ENCODE data around the gene SLC2A13. TPM values are rescaled to one million over a fixed set of nuclear protein-coding genes. Genes with fewer than 3 reads are reported as not detected.

SLC2A13 gene
- total RNA-seq, 1 experiment from 2014 or later: 7.0 TPM

GRCh38 chr12:39959467-39959866, 146.4 kb downstream of the SLC2A13 start:
- Histone ChIP-seq H2BK12ac (ENCODE audit: insufficient read length, low read depth, low read length) (no peak overlapping the region), H2BK5ac (ENCODE audit: insufficient read length, low read length) (no peak overlapping the region), H3K4me2 (ENCODE audit: insufficient read depth, insufficient read length, low read length) (no peak overlapping the region), H3T11ph (ENCODE audit: low read length) (no peak overlapping the region), H2BK15ac (ENCODE audit: low read depth, low read length) (no peak overlapping the region), H2BK20ac (ENCODE audit: low read depth, low read length, poor library complexity, severe bottlenecking) (no peak overlapping the region), H3K18ac (ENCODE audit: insufficient read length, low read depth, low read length) (no peak overlapping the region), H3K23me2 (ENCODE audit: insufficient read length, low read depth, low read length, poor library complexity, severe bottlenecking) (no peaks in the 10 kb centered on the region), H3K56ac (ENCODE audit: insufficient read length, low read depth, low read length) (no peak overlapping the region), H3K79me2 (ENCODE audit: insufficient read depth, low read length) (no peaks in the 10 kb centered on the region), H2AFZ (ENCODE audit: low read length) (no peak overlapping the region), H4K8ac (replicated peaks; ENCODE audit: insufficient read length, low read depth, low read length) (no peak overlapping the region), H3K79me1 (ENCODE audit: insufficient read depth, low read depth, low read length, poor library complexity, severe bottlenecking) (no peaks in the 10 kb centered on the region), H3K23ac (ENCODE audit: insufficient read length, low read depth, low read length) (no peak overlapping the region), H4K91ac (ENCODE audit: insufficient read length, low read depth, low read length) (no peak overlapping the region), H3K4me1 (ENCODE audit: insufficient read depth, low read length) (no peaks in the 10 kb centered on the region), H3K4ac (ENCODE audit: low read depth, low read length) (no peak overlapping the region), H4K5ac (ENCODE audit: insufficient read length, low read depth, low read length) (no peak overlapping the region), H3K27ac (ENCODE audit: insufficient read length, low read depth, low read length) (no peak overlapping the region), H3K9me3 (ENCODE audit: control insufficient read depth, low read depth, low read length) (no peaks in the 10 kb centered on the region), H2AK5ac (ENCODE audit: insufficient read length, low read length) (no peak overlapping the region), H3K27me3 (ENCODE audit: insufficient read depth, low read length) (no peaks in the 10 kb centered on the region), H2BK120ac (ENCODE audit: low read depth, low read length, poor library complexity, severe bottlenecking) (no peak overlapping the region), H4K20me1 (ENCODE audit: control insufficient read depth, insufficient read depth, insufficient read length) (no peaks in the 10 kb centered on the region), H3K9ac (ENCODE audit: extremely low read depth, insufficient read length, low read length) (no peak overlapping the region), H3K14ac (ENCODE audit: insufficient read depth, low read length) (no peak overlapping the region)
- DNase-seq: no peak
- no CpG with 5 or more reads among the region's 2 CpGs for WGBS (ENCODE audit: extremely low coverage, insufficient read length, low lambda C conversion rate)
- H3K27ac Mint-ChIP-seq: no peak overlapping the region
- H3K27me3 Mint-ChIP-seq (ENCODE audit: low read depth): no peaks in the 10 kb centered on the region
- no peak for TF ChIP-seq CTCF (conservative IDR thresholded peaks at IDR 0.05)
- H3K4me1 Mint-ChIP-seq: peaks cover 5 to 16% of the 10 kb centered on the region in 2 experiments
- H3K36me3 Mint-ChIP-seq (ENCODE audit: insufficient read depth in 1 of 3, low read depth in 3 of 3): no peaks in the 10 kb centered on the region; a peak in 1 of 7 replicates
- no peak overlapping the region for H3K4me3 Mint-ChIP-seq
- no peaks in the 10 kb centered on the region for H3K9me3 Mint-ChIP-seq
